NCI-H1048 (cell line): ENCODE results near the gene PAK6.
A peak's percentile ranks its signal among the peaks of the same experiment; 100 is the strongest.

Experiments
- DNase-seq: peaks from one replicate; lab custom pipeline; 2025; lab: John Stamatoyannopoulos, UW

The PAK6 gene

DNA sequence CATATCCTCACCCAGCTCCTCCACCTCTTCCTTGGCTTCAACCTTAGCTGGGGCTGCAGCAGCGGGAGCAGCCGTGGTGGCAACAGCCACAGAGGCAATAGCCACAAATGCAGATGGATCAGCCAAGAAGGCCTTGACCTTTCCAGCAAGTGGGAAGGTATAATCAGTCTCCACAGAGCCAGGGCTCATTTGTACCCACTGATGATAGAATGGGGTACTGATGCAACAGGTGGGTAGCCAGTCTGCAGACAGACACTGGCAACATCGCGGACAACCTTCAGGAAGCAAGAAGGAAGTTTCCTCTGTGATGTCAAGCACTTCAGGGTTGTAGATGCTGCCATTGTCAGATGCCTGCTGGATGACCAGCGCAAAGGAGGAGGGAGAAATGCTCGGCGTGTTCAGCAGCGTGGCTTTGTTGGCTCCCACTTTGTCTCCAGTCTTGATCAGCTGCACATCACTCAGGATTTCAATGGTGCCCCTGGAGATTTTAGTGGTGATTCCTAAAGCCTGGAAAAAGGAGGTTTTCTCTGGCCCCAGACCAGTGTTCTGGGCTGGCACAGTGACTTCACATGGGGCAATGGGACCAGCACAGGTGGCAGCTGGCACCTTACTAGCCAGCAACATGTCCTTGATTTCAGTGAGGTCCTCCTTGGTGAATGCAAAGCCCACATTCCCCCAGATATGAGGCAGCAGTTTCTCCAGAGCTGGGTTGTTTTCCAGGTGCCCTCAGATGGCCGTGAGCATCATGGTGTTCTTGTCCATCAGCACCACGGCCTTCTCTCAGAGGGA, 73.7 kb downstream of the PAK6 start:
- DNase-seq = no peak

GRCh38 chr15:40313531-40314398, 74.9 kb downstream of the PAK6 start:
- DNase-seq = peak; percentile 61

- DNase-seq = no peak
Observed at GRCh38 chr15:40314723-40315276, 75.9 kb downstream of the PAK6 start.

DNA sequence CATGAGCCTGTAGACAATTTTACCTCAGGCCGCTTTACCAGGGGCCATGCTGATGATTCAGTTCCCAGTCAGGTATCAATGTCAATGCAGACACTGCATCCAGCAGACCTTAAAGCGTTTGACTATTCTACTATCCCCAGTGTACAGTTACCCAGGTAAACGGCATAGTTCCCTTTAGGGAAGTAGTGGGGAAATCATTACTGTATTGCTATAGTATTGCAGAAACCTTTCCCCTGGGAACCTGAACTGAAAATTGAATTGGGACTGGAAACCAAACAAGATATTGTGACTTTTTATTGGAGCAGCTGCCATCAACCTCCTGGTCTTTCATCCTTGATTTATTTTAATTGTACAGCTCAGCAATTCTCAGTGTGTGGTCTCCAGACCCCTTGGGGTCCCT, 78.1 kb downstream of the PAK6 start:
- DNase-seq = no peak

- no peak for DNase-seq
Observed at GRCh38 chr15:40317580-40317979, 78.7 kb downstream of the PAK6 start.

- DNase-seq = no peak
Observed at GRCh38 chr15:40320409-40320808, 81.5 kb downstream of the PAK6 start.

- DNase-seq = peak; percentile 43
Observed at GRCh38 chr15:40320931-40321371, 82.1 kb downstream of the PAK6 start.

- DNase-seq = no peak
Observed at GRCh38 chr15:40322531-40323238, 83.8 kb downstream of the PAK6 start.

DNA sequence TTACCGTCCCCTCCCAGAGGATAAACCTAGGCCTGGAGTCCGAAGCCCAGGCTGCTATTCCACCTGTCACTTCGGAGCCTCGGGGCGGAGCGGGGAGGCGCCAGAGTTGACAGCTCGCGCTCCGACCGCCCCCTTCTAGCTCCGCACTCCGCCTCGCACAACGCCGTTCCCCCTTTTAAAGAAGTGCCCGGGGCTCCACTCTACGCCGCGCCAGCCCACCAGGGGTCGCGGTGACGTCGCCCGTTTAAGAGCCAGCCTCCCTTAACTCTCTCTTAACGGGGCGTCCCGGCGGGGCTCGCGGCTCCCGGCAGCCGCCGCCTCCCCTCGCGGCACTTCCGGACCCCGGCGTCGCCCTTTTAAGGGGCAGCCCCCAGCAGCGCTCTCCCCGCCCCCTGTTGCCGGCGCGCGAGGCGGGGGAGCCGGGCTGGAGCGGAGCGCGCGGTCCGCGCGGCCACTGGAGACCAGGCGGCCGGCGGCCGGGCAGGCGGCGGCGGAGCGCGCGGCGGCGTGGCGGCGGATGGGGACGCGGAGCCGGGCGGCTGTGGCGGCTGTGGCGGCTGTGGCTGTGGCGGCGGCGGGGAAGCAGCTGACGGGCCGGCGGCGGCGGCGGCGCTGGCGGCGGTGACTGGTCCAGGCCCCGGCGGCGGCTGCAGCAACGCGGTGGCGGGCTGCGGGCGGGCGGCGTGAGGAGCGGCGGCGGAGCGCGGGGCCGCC, 84.5 kb downstream of the PAK6 start, which contains the start of gene INAFM2:
TSS of gene INAFM2 (plus strand) at position 454 of the 714 bp plus-strand sequence. CDS start 364 bp downstream, outside the sequence.
- peak; percentile 85 for DNase-seq

GRCh38 chr15:40323953-40324937, 85.4 kb downstream of the PAK6 start:
- no peak for DNase-seq

DNA sequence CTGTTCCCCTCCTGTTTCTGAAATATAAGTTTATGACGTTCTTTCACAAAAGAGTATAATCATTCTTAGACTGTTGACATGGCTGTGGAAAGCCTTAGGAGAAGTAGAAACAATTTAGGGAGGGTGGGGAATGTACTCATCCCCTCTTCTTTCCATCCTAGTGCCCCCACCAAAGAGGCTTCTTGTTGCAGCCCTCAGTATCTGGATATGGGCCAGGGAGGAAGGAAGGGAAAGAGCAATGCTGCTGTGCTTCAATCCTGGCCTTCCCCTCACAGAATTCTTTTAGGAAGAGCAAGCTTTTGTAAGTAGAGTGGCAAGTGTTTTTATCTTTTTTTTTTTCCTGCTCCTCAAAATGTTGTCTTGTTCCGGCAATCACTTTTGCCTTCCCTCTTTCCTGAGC, 86.3 kb downstream of the PAK6 start:
- no peak for DNase-seq

GRCh38 chr15:40325700-40326099, 86.8 kb downstream of the PAK6 start:
- DNase-seq = no peak
